Activated T-cell treated with anti-CD3 and anti-CD28 coated beads, Interleukin-2, amount 50 U/mL, for 48 hours (primary cell): ENCODE measurements around the gene NBL1.

Experiments
- DNase-seq, 2 experiments: peaks; one replicate each; pipeline ENCODE4 v3.0.0-alpha.2; 2020

Gene NBL1

DNA sequence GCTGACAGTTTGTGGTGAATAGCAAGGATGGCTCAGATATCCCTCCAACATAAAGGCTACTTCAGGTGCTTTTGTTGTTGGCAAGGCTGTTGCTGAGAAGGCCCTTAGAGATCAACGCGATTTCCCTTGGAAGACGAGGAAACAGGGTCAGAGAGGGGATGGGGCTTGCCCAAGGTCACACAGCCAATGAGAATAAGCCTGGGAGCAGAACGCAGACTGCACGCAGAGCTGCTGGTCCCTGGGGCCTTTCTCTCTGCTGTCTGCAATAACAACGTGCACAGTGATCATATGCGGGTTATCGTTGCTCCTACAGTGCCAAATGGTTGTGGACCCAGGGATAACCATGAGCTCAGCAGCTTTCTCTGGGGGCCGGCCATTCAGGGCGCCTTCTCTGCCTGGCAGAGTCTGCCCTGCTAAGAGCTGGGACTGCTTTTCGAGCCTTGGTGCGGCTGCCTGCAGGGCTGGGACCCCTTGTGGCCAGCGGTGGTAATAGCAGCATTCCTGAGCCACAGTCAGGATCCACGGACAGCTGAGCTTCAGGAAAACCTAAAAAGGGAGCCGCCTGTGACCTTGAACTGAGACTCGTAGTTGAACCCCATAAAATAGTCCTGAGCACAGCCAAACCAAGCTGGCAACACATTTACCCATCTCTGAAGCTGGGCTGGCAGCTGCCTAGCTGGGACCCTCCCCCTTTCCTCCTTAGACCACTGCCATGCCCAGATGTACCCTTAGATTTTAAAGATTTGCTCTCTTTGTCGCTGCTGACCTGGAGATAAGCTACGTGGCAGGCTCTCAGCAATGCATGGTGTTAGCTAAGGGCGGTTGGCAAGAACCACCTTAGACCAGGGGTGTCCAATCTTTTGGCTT lies 60.4 kb downstream of the NBL1 start:
- peak; percentile 67 to 75 for DNase-seq

DNA sequence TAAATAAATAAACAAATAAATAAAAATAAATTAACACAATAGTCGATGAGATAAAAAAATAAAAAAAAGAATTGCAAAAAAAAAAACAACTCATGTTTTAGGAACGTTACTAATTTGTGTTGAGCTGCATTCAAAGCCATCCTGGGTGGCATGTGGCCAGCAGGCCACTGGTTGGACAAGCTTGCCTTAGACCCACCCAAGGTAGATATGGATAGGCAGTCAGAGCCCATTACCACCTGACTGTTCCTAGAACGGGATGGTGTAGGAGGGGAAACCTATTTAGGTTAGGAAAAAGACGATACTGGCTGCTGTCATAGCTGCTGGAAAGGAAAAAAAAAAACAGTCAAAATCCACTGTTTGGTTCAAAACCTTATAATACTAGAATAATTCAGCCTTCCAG lies 61.4 kb downstream of the NBL1 start:
- no peak for DNase-seq

DNA sequence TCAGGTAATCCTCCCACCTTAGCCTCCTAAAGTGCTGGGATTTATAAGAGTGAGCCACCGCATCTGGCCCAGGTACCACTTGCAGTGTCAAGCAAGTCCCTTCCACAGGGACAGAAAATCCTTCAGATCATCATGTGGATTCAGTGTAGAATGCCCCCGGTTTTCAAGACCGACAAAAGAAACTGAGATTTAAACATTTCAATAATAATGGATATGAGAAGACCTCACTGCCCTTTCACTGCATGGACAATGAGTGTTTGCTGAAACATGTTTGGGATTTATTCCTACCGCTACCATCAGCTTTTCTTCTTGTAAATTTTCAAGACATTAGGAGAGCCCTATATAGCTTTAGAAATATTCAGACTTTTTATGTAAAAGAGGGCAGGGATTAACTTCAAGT lies 62.0 kb downstream of the NBL1 start:
- no peak for DNase-seq
